ENCODE data around the gene AHSA1. TPM values are rescaled to one million over a fixed set of nuclear protein-coding genes. Genes with fewer than 3 reads are reported as not detected.

Gene AHSA1
- total RNA-seq, 5 donors from 2014 or later (not counting 1 experiment from before 2014, with no cell fraction given): 59.8 to 101 (median 88.4) TPM

- Mint-ChIP-seq H3K4me3 (peak overlapping the region; percentile 92 to 100 (median 100)), H3K9me3 (no peaks in the 10 kb centered on the region), H3K36me3 (peaks cover 33% of the 10 kb centered on the region), H3K27ac (no peak overlapping the region), H3K4me1 (peaks cover 40 to 48% (median 43%) of the 10 kb centered on the region in 3 donors), H3K27me3 (no peaks in the 10 kb centered on the region)
- no CpG with 5 or more reads among the region's 2 CpGs for WGBS (ENCODE audit: insufficient coverage)
- Histone ChIP-seq H3K27me3 (replicated peaks in 1 of 2; ENCODE audit: control insufficient read depth in 2 of 2, extremely low read depth in 1 of 2, insufficient read depth in 2 of 2, low read length in 1 of 2) (peaks cover 0 to 3% of the 10 kb centered on the region in 2 experiments), H3K27ac (ENCODE audit: low read length) (peak overlapping the region; percentile 26), H3K36me3 (ENCODE audit: control insufficient read depth in 2 of 2, extremely low read depth in 1 of 2, insufficient read depth in 1 of 2, low read length in 1 of 2) (peaks cover 6 to 35% of the 10 kb centered on the region in 2 donors), H3K4me1 (ENCODE audit: control insufficient read depth in 1 of 2, extremely low read depth in 1 of 2, insufficient read depth in 2 of 2, low read length in 2 of 2) (peaks cover 13 to 21% of the 10 kb centered on the region in 2 experiments), H3K4me3 (ENCODE audit: control insufficient read depth in 1 of 2, extremely low read depth in 1 of 2, low read length in 1 of 2) (no peak overlapping the region), H3K9me3 (no peaks in the 10 kb centered on the region)
- ChIA-PET POLR2A (no interaction called here), CTCF (interaction anchor here in 1 of 2 donors (0.6 to 1.0 kb wide), 3 partner anchors 135 to 256 kb away, joined by 3 to 7 read pairs (median 3); no protein-coding TSS in a partner anchor)
- DNase-seq (no peak), ATAC-seq (replicated peaks in 1 of 4) (no peak)
Observed at GRCh38 chr14:77455966-77456640, 1.8 kb upstream of the AHSA1 start.

GRCh38 chr14:77457115-77457521 is 775 bp upstream of the AHSA1 start:
- H3K4me1 ChIP-seq (ENCODE audit: control insufficient read depth in 1 of 2, extremely low read depth in 1 of 2, insufficient read depth in 2 of 2, low read length in 2 of 2): peaks cover 13 to 21% of the 10 kb centered on the region in 2 experiments
- H3K36me3 Mint-ChIP-seq: peaks cover 33% of the 10 kb centered on the region
- H3K4me3 ChIP-seq (ENCODE audit: control insufficient read depth in 1 of 2, extremely low read depth in 1 of 2, low read length in 1 of 2): peak overlapping the region; percentile 89 to 98
- H3K36me3 ChIP-seq (ENCODE audit: control insufficient read depth in 2 of 2, extremely low read depth in 1 of 2, insufficient read depth in 1 of 2, low read length in 1 of 2): peaks cover 9 to 37% of the 10 kb centered on the region in 2 donors
- peak overlapping the region; percentile 100 for H3K27ac Mint-ChIP-seq
- H3K27ac ChIP-seq (ENCODE audit: low read length): peak overlapping the region; percentile 26
- peaks cover 0 to 3% of the 10 kb centered on the region in 2 experiments for H3K27me3 ChIP-seq (replicated peaks in 1 of 2; ENCODE audit: control insufficient read depth in 2 of 2, extremely low read depth in 1 of 2, insufficient read depth in 2 of 2, low read length in 1 of 2)
- H3K4me1 Mint-ChIP-seq: peaks cover 40 to 52% (median 46%) of the 10 kb centered on the region in 3 donors
- ChIA-PET POLR2A (no interaction called here), CTCF (interaction anchor here in 1 of 2 donors (0.5 to 1.0 kb wide), 3 partner anchors 136 to 261 kb away, joined by 3 to 4 read pairs (median 3); no protein-coding TSS in a partner anchor)
- 0% methylated on average over 9 of the region's 18 CpGs for WGBS (ENCODE audit: insufficient coverage)
- DNase-seq: peak in 4 of 35 experiments; percentile 0 to 3 (median 2)
- peak overlapping the region; percentile 92 to 100 (median 100) for H3K4me3 Mint-ChIP-seq
- H3K9me3 ChIP-seq: no peaks in the 10 kb centered on the region
- ATAC-seq (replicated peaks in 1 of 4): peak; percentile 1 to 16 (median 4)
- H3K9me3 Mint-ChIP-seq: no peaks in the 10 kb centered on the region
- H3K27me3 Mint-ChIP-seq: no peaks in the 10 kb centered on the region

DNA sequence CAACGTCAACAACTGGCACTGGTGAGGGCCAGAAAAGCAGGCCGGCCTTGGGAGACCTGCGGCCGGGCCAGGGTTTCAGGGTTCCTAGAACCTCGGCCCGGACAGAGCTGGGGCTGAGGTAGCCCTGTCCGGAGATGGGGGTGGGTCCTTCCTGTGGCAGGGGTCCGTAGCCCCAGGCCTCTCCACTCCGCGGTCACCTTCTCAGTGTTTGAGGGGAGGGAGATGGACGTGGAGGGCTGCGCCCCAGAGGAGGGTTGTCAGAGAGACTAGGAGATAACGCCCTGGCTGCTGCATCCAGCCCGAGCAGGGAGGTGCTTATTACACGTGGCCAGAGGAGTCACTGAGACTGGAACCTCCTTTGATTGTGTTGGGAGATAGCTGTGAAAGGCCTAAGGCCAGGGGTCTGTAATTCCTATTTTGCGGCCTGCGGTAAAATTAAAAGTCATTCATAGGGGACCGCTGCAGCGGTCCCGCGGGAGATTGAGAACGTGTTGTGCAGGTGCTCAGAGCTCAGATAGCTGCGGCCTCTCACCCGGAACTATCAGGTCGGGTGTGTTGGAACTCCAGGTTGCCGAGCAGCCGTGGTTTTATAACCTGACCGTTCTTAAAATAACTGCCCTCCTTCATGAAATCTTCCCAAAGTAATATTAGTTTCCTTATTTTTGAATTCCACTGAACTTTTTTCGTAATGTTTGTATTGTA is 507 bp downstream of the AHSA1 start:
- Mint-ChIP-seq H3K4me3 (peak overlapping the region; percentile 92 to 100 (median 100)), H3K27me3 (no peaks in the 10 kb centered on the region), H3K36me3 (peaks cover 34% of the 10 kb centered on the region), H3K27ac (peak overlapping the region; percentile 100), H3K4me1 (peaks cover 40 to 47% (median 46%) of the 10 kb centered on the region in 3 donors), H3K9me3 (no peaks in the 10 kb centered on the region)
- H3K9me3 ChIP-seq: no peaks in the 10 kb centered on the region
- peaks cover 13 to 21% of the 10 kb centered on the region in 2 experiments for H3K4me1 ChIP-seq (ENCODE audit: control insufficient read depth in 1 of 2, extremely low read depth in 1 of 2, insufficient read depth in 2 of 2, low read length in 2 of 2)
- CTCF ChIA-PET: interaction anchor here (0.6 to 1.3 kb wide), 5 partner anchors 11 to 360 kb away, joined by 3 to 8 read pairs (median 3); no protein-coding TSS in a partner anchor
- peak overlapping the region; percentile 72 for H3K27ac ChIP-seq (ENCODE audit: low read length)
- peaks cover 0 to 3% of the 10 kb centered on the region in 2 experiments for H3K27me3 ChIP-seq (replicated peaks in 1 of 2; ENCODE audit: control insufficient read depth in 2 of 2, extremely low read depth in 1 of 2, insufficient read depth in 2 of 2, low read length in 1 of 2)
- ATAC-seq (replicated peaks in 1 of 4) (no peak), DNase-seq (peak in 23 of 35 experiments; percentile 2 to 43 (median 9))
- under 1% methylated on average over 19 of the region's 29 CpGs for WGBS (ENCODE audit: insufficient coverage)
- peaks cover 12 to 42% of the 10 kb centered on the region in 2 donors for H3K36me3 ChIP-seq (ENCODE audit: control insufficient read depth in 2 of 2, extremely low read depth in 1 of 2, insufficient read depth in 1 of 2, low read length in 1 of 2)
- peak overlapping the region; percentile 89 to 98 for H3K4me3 ChIP-seq (ENCODE audit: control insufficient read depth in 1 of 2, extremely low read depth in 1 of 2, low read length in 1 of 2)
- POLR2A ChIA-PET: interaction anchor here in 1 of 2 donors (0.6 to 1.9 kb wide), 4 partner anchors 81 to 294 kb away, joined by 3 to 9 read pairs (median 4); partner anchors contain the start of genes GSTZ1, SAMD15 and TMED8

- Histone ChIP-seq H3K9me3 (no peaks in the 10 kb centered on the region), H3K27ac (ENCODE audit: low read length) (no peak overlapping the region), H3K4me3 (ENCODE audit: control insufficient read depth in 1 of 2, extremely low read depth in 1 of 2, low read length in 1 of 2) (peak overlapping the region; percentile 89 to 98), H3K27me3 (replicated peaks in 1 of 2; ENCODE audit: control insufficient read depth in 2 of 2, extremely low read depth in 1 of 2, insufficient read depth in 2 of 2, low read length in 1 of 2) (peaks cover 0 to 3% of the 10 kb centered on the region in 2 experiments), H3K4me1 (ENCODE audit: control insufficient read depth in 1 of 2, extremely low read depth in 1 of 2, insufficient read depth in 2 of 2, low read length in 2 of 2) (peaks cover 13 to 21% of the 10 kb centered on the region in 2 experiments), H3K36me3 (ENCODE audit: control insufficient read depth in 2 of 2, extremely low read depth in 1 of 2, insufficient read depth in 1 of 2, low read length in 1 of 2) (peaks cover 12 to 44% of the 10 kb centered on the region in 2 donors)
- Mint-ChIP-seq H3K9me3 (no peaks in the 10 kb centered on the region), H3K4me3 (peak overlapping the region; percentile 92 to 100 (median 100)), H3K27me3 (no peaks in the 10 kb centered on the region), H3K36me3 (peaks cover 40% of the 10 kb centered on the region), H3K4me1 (peaks cover 36 to 43% (median 43%) of the 10 kb centered on the region in 3 donors), H3K27ac (peak overlapping the region; percentile 100)
- no peak for ATAC-seq (replicated peaks in 1 of 4)
- ChIA-PET POLR2A (interaction anchor here (0.8 to 1.9 kb wide), 4 partner anchors 13 to 268 kb away, joined by 3 to 9 read pairs (median 4); partner anchors contain the start of genes GSTZ1 (in 1 of the 2), SAMD15 (in 1 of the 2) and TMED8 (in 1 of the 2)), CTCF (interaction anchor here (0.6 to 1.3 kb wide), 7 partner anchors 76 to 360 kb away, joined by 3 to 8 read pairs (median 3); partner anchors contain the start of genes SAMD15 (in 1 of the 2) and TMED8 (in 1 of the 2))
- peak in 31 of 35 experiments; percentile 14 to 77 (median 47) for DNase-seq
- WGBS (ENCODE audit: insufficient coverage): 74% methylated on average over 7 of the region's 13 CpGs
Observed at GRCh38 chr14:77459072-77459723, 1.3 kb downstream of the AHSA1 start.

DNA sequence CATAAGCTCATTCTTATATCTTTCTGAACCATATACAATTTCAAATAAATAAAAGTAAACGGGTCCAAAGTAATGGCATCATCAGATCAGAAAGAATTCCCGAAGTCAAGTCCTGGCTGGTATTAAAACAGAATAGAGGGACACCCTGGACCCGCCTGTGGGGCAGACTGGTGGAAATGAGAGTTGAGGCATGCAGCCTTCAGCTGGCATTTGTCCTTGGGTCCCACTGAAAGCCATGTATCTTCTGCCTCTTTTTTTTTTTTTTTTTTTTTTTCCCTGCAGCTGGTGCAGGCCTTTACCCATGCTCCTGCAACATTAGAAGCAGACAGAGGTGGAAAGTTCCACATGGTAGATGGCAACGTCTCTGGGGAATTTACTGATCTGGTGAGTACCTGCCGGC is 9.9 kb downstream of the AHSA1 start:
- Mint-ChIP-seq H3K27me3 (no peaks in the 10 kb centered on the region), H3K4me3 (no peak overlapping the region), H3K9me3 (no peaks in the 10 kb centered on the region), H3K27ac (no peak overlapping the region), H3K36me3 (peaks cover 46% of the 10 kb centered on the region), H3K4me1 (no peaks in the 10 kb centered on the region)
- 96% methylated on average over 4 of the region's 5 CpGs for whole genome bisulfite sequencing (ENCODE audit: insufficient coverage)
- ATAC-seq (replicated peaks in 1 of 4) (no peak), DNase-seq (no peak)
- no peaks in the 10 kb centered on the region for H3K9me3 ChIP-seq
- no peak overlapping the region for H3K27ac ChIP-seq (ENCODE audit: low read length)
- H3K4me1 ChIP-seq (ENCODE audit: control insufficient read depth in 1 of 2, extremely low read depth in 1 of 2, insufficient read depth in 2 of 2, low read length in 2 of 2): no peaks in the 10 kb centered on the region
- ChIA-PET POLR2A (interaction anchor here (0.6 kb wide), 2 partner anchors 137 to 178 kb away, joined by 3 to 11 read pairs; no protein-coding TSS in a partner anchor), CTCF (no interaction called here)
- no peak overlapping the region for H3K4me3 ChIP-seq (ENCODE audit: control insufficient read depth in 1 of 2, extremely low read depth in 1 of 2, low read length in 1 of 2)
- H3K36me3 ChIP-seq (ENCODE audit: control insufficient read depth in 2 of 2, extremely low read depth in 1 of 2, insufficient read depth in 1 of 2, low read length in 1 of 2): peaks cover 17 to 64% of the 10 kb centered on the region in 2 donors
- H3K27me3 ChIP-seq (replicated peaks in 1 of 2; ENCODE audit: control insufficient read depth in 2 of 2, extremely low read depth in 1 of 2, insufficient read depth in 2 of 2, low read length in 1 of 2): no peaks in the 10 kb centered on the region
